HL-60/S4 treated with phorbol 12-myristate 13-acetate at 8.2 ng/mL for 4 days and 3 days (cell line): ENCODE results near the gene CIB4.

ENCODE experiments used
- in situ Hi-C: fragments of 300-500 bp; cut with MboI; formaldehyde crosslinking; loops from 2 replicates; pipeline ENCODE4 v1.15.0; 2022; ENCODE audit warnings: low sequenced_read_pairs

Gene CIB4

DNA sequence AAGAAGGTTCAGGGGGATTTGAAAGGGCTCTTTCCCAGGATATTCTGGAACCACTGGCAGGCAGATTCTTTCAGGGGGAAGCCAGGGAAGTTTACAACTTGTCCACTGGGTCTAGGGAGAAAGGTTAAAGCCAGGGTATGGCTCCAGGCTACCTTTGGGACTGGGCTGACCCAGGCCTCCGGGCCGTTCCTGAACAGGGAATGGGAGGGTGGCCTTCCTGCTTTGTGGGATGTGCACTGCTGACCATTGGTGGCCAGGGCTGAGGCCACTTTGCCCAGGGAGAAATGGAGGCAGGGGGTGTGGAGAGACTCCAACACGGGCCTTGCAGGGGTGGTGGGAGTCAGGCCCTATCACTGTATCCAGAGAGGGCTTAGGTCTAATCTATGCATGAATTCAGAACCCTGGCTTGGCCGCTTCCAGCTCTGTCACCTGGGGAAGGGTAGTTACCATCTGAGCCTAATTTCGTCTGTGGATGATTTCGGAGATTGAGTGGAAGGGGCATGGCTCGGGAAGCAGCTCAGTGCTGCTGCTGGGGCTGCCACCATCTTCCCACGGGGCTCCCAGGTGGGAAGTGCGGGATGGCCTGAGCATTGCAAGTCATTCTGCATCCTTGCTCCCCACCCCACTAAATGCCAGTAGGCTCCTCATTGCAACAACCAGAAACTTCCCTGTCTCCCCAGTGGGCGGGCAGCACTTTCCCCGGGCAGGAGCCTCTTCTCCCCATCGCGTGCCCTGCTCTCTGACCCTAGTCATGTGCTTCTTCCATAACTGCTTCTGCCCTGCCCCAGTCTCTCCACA, 106.1 kb downstream of the CIB4 start:
- in situ Hi-C loops, result no loop called here

DNA sequence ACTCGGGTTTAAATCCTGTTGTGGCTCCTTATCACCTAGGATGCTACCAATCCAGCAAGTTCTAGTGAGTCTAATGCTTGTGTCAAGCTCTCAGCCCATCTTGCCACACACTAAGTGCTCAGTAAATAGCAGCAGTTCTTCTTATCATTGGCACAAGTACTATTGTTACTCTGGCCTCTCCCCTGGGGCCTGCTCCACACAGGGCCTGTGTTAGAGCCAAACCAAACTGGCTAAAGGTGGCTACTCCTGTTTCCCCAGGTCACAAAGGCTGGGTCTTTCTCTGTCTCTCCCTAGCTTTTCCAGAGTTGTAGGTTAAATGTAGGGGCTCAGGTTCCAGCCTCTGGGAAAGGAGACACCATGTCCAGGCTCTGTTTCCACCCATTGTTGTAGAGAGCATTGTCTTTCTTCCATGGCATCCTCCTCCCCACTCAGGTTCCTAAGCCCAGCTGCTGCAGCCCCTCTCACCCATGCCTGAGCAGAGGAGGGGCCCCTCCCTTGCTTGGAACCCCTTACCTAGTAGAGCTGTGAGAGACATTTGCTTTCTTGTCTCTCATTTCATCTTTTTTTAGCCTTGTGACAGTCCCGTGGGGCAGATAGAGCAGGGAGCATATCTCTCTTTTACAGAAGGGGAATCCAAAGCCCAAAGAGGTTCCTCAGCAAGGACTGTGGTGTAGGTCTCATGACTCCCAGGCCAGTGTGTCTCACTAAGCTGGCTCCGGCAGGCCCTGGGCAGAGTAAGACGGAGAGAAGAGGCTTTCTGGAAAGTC, 106.9 kb downstream of the CIB4 start:
- in situ Hi-C loops, result no loop called here

DNA sequence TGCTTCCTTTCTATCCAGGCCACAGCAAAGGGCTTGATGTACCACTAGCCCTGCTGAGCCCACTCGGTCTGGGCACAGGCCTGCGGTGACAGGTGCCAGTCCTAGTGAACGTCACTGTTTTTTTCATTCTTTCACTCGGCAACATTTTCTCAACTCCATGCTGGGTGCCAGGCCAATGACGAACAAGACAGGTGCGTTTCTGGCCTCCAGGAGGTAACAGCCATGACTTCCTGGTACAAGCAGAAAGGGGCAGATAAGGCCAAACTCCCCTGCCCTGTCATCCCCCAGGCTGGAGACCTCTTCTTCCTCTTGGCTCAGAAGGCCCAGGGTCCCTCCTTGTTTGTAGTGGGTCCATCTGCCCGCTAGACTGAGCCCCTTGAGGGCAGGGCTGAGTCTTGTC, 107.5 kb downstream of the CIB4 start:
- in situ Hi-C loops, result no loop called here

DNA sequence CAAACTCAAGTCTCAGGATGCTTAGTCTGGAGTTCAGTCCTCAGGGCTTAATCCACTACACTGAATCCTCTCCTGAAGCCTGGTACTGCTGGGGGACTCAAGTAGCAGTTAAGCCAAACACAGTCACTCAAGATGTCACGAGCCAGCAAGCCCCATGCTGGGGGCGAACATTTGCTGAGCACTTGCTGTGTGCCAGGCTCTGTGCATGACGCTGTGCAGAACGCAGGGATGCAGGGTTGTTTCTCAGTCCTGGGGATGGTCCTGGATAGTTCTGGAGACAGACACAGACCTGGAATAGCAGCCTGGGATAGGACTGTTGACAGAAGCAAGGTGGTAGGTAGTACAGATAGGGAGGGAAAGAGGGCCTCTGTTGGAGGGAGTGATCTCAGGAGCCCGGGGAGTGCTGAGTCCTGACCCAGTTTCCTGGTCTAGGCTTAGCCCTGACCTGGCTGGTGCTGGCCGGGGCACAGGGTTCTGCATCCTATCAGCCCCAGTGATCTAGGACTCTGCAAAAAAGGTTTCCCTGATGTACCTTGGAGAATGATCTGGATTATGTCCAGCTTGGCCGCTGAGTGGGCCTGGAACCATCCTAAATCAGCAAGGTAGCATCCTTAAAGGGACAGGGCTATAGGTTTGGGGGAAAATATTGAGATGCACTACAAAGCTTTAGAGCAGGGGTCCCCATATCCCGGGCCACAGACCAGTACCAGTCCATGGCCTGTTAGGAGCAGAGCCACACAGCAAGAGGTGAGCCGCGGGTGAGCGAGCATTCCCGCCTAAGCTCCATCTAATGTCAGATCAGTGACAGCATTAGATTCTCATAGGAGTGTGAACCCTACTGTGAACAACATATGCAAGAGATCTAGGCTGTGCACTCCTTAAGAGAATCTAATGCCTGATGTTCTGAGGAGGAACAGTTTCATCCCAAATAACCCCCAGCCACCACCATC, 108.6 kb downstream of the CIB4 start:
- in situ Hi-C loops, result no loop called here
